K562 (cell line): Measurements from ENCODE around the gene ATF5. TPM values are rescaled to one million over a fixed set of nuclear protein-coding genes. Genes with fewer than 3 reads are reported as not detected.

ENCODE experiments used
- ATAC-seq: fragments of 200-7000 bp; cut with Tn5 transposase; 3 replicates; pipeline ENCODE4 v1.9.1; 2020; ENCODE audit warnings: moderate library complexity
- BruUV-seq: library from RNA; stranded (reverse); fragments of 400-500 nt; replicated peaks from 2 replicates; lab custom pipeline; 2021; lab: Mats Ljungman, UMichigan
- CTCF ChIA-PET: fragments of 300-600 bp; formaldehyde crosslinking; extraction: SDS; loops from one replicate; lab custom pipeline; 2021; ENCODE audit warnings: low intra/inter-chr PET ratio; lab: Yijun Ruan, JAX
- POLR2A ChIA-PET: fragments of 300-600, 350-650 bp; sonication (Branson Sonifier 250); formaldehyde crosslinking; extraction: SDS; loops from one replicate; lab custom pipeline; 2021; ENCODE audit warnings: antibody characterized with exemption, inconsistent platforms; lab: Yijun Ruan, JAX
- DNase-seq, 4 experiments: peaks; one replicate each; pipeline versions ENCODE4 v3.0.0 to v3.0.0-alpha.2; 2011 to 2018; ENCODE audit warnings: low spot score in 3 of 4, mixed read lengths in 3 of 4; ENCODE audit errors: extremely low read depth in 1 of 4
- FAIRE-seq: peaks from 2 replicates; lab custom pipeline; 2011; peaks lifted over from hg19 to GRCh38; lab: Jason Lieb, UNC
- H2AFZ ChIP-seq: 2 replicates; pipeline ENCODE4 v1.6.0; 2011; ENCODE audit warnings: low read depth, low read length, control low read depth, inconsistent platforms
- H3K27ac ChIP-seq: fragments of 200-600 bp; 3 replicates; pipeline ENCODE4 v1.8.0; 2011; ENCODE audit warnings: low read depth, mild to moderate bottlenecking, control low read depth, inconsistent platforms, low read length, moderate library complexity, mixed read lengths; ENCODE audit errors: extremely low read depth
- H3K27me3 ChIP-seq, 2 experiments: fragments of 300-600 bp in 1 of 2; 2 replicates in 1 of 2; 3 replicates in 1 of 2; pipeline versions ENCODE4 v1.6.0 to v1.8.0; 2011; ENCODE audit warnings: inconsistent platforms in 2 of 2, low read length in 2 of 2, mild to moderate bottlenecking in 1 of 2, mixed read lengths in 1 of 2, moderate library complexity in 1 of 2; ENCODE audit not compliant: control insufficient read depth in 2 of 2, insufficient read depth in 2 of 2
- H3K36me3 ChIP-seq: fragments of 300-600 bp; 3 replicates; pipeline ENCODE4 v1.8.0; 2011; ENCODE audit warnings: mild to moderate bottlenecking, low read length, inconsistent platforms; ENCODE audit not compliant: control insufficient read depth, insufficient read depth
- H3K4me1 ChIP-seq, 2 experiments: fragments of 200-600 bp in 1 of 2; replicated peaks in 1 of 2; 2 replicates in 1 of 2; 3 replicates in 1 of 2; pipeline versions ENCODE4 v1.5.1 to v1.8.0; 2011; ENCODE audit warnings: inconsistent platforms in 2 of 2, low read length in 2 of 2, mild to moderate bottlenecking in 1 of 2, mixed read lengths in 1 of 2, moderate library complexity in 1 of 2; ENCODE audit not compliant: control insufficient read depth in 2 of 2, insufficient read depth in 2 of 2
- H3K4me2 ChIP-seq: 2 replicates; pipeline ENCODE4 v1.6.1; 2011; ENCODE audit warnings: low read length, control low read depth, inconsistent platforms, mixed read lengths; ENCODE audit not compliant: insufficient read depth
- H3K4me3 ChIP-seq: fragments of 200-600 bp; sonication (generic), shearing (Covaris generic); 2 replicates; pipeline ENCODE4 v1.5.1; 2016; ENCODE audit warnings: control low read depth, inconsistent platforms
- H3K79me2 ChIP-seq: fragments of 200-600 bp; 3 replicates; pipeline ENCODE4 v1.8.0; 2011; ENCODE audit warnings: low read length, inconsistent platforms; ENCODE audit not compliant: control insufficient read depth, insufficient read depth
- H3K9ac ChIP-seq, 2 experiments: 2 replicates each; pipeline versions ENCODE4 v1.6.0 to v1.6.1; 2011; ENCODE audit warnings: low read depth in 2 of 2, low read length in 2 of 2, control low read depth in 1 of 2, inconsistent platforms in 1 of 2, mild to moderate bottlenecking in 1 of 2, mixed read lengths in 1 of 2; ENCODE audit not compliant: insufficient read depth in 1 of 2
- H3K9me1 ChIP-seq: one replicate; pipeline ENCODE4 v1.6.0; 2011; ENCODE audit warnings: inconsistent platforms, mild to moderate bottlenecking, low read length, moderate library complexity; ENCODE audit not compliant: control insufficient read depth, insufficient read depth
- H3K9me3 ChIP-seq: replicated peaks from 2 replicates; pipeline ENCODE4 v1.5.1; 2011; ENCODE audit warnings: low read depth, low read length, inconsistent platforms; ENCODE audit not compliant: control insufficient read depth, insufficient read depth
- H4K20me1 ChIP-seq: replicated peaks from 2 replicates; pipeline ENCODE4 v1.6.1; 2011; ENCODE audit warnings: low read length, inconsistent platforms, mixed read lengths; ENCODE audit not compliant: control insufficient read depth, insufficient read depth
- WGBS: fragments of 100-300 bp; shearing (Covaris generic); methylation state at CpG from one replicate; pipeline ENCODE4 v1.1.6; 2016; ENCODE audit warnings: low coverage, mixed read lengths; ENCODE audit not compliant: insufficient coverage; ENCODE audit errors: missing lambda C conversion rate; 5-methylcytosine and 5-hydroxymethylcytosine counted together
- in situ Hi-C: fragments of 300-500 bp; cut with MboI; formaldehyde crosslinking; loops from 4 replicates; pipeline ENCODE4 v1.15.0; 2018; ENCODE audit warnings: inconsistent platforms, mixed read lengths
- intact Hi-C: fragments of 100-400 bp; cut with micrococcal nuclease; formaldehyde crosslinking; loops from 2 replicates; pipeline ENCODE4 v1.14.2; 2022
- polyA plus RNA-seq, 8 experiments: library from polyadenylated mRNA; depleted of rRNA in 4 of 8; stranded (reverse) in 5 of 8; unstranded in 3 of 8; fragments of >200 nt; fragmentation: Nextera tagmentation in 2 of 8; fragmentation: Illumina TruSeq in 1 of 8; extraction: Ambion mirVana in 2 of 8; extraction: Trizol in 1 of 8; gene quantifications; 2 replicates each; pipeline versions ENCODE4 v1.2.1 to v1.2.3, GENCODE V29; 2011 to 2014; ENCODE audit warnings: inconsistent platforms in 1 of 8, missing spikeins in 1 of 8
- total RNA-seq, 7 experiments: library from RNA; depleted of rRNA in 6 of 7; stranded (reverse); fragments of >200 nt in 6 of 7; fragmentation: Illumina TruSeq in 2 of 7; extraction: Trizol in 2 of 7; gene quantifications; 2 replicates each; pipeline versions ENCODE4 v1.2.1 to v1.2.3, GENCODE V29; 2011 to 2021; ENCODE audit warnings: low replicate concordance in 1 of 7
- TF ChIP-seq, protein P1 (sequence below), 2 experiments: fragments of 450-650 bp in 1 of 2; sonication (generic) in 1 of 2; formaldehyde crosslinking in 1 of 2; IDR thresholded peaks; 2 replicates each; pipeline versions ENCODE4 v1.7.1 to v1.9.0; 2016 to 2022; ENCODE audit warnings: inconsistent platforms in 1 of 2, mild to moderate bottlenecking in 1 of 2, missing genetic modification reagents in 1 of 2

Gene ATF5
- total and polyA plus RNA-seq, 9 of the 15 experiments (the other 6 are each of a cell fraction or from before 2014, with no cell fraction given): 3.0 to 57.6 (median 11.1) TPM

DNA sequence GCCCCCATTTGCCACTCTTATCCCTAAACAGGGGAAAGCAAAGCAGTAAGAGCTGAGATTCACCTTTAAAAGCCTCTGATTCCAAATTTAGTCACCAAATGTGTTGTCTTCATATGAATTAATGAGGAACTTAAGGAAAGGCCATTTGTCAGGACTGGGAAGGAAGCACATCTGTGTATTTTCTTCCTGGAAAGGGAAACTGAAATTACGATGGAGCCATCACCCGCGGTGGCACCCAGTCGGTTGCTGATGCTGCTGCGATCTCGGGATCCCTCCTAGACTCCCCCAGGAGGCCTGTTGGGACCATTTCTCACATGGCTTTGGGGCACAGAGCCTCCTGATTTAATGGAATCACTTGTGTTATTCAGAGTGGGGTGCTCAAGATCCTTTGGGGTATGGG lies 24.9 kb upstream of the ATF5 start:
- DNase-seq: no peak
- WGBS: 36% methylated on average over 6 of the region's 6 CpGs
- Histone ChIP-seq H3K36me3 (peaks cover 28% of the 10 kb centered on the region; the same call in 1 of the 3 replicates), H3K4me1 (peaks cover 0 to 16% of the 10 kb centered on the region in 2 experiments; a peak in 3 of 5 replicates), H3K9me3 (no peaks in the 10 kb centered on the region), H3K27me3 (no peaks in the 10 kb centered on the region), H3K79me2 (no peaks in the 10 kb centered on the region; the same call in 2 of the 3 replicates), H3K9me1 (no peaks in the 10 kb centered on the region), H3K9ac (no peak overlapping the region), H3K27ac (no peak overlapping the region), H4K20me1 (peaks cover 6% of the 10 kb centered on the region), H3K4me3 (no peak overlapping the region), H3K4me2 (no peak overlapping the region)
- POLR2A ChIA-PET: interaction anchor here (1.2 kb wide), 1 partner anchor 9 kb away, joined by 4 read pairs; no protein-coding TSS in a partner anchor
- ATAC-seq: no peak
- no peak for FAIRE-seq
- CTCF ChIA-PET: no interaction called here
- in situ Hi-C loops: no loop called here
- intact Hi-C loops: no loop called here
- BruUV-seq: no TSS peak
- TF ChIP-seq, protein P1, sequence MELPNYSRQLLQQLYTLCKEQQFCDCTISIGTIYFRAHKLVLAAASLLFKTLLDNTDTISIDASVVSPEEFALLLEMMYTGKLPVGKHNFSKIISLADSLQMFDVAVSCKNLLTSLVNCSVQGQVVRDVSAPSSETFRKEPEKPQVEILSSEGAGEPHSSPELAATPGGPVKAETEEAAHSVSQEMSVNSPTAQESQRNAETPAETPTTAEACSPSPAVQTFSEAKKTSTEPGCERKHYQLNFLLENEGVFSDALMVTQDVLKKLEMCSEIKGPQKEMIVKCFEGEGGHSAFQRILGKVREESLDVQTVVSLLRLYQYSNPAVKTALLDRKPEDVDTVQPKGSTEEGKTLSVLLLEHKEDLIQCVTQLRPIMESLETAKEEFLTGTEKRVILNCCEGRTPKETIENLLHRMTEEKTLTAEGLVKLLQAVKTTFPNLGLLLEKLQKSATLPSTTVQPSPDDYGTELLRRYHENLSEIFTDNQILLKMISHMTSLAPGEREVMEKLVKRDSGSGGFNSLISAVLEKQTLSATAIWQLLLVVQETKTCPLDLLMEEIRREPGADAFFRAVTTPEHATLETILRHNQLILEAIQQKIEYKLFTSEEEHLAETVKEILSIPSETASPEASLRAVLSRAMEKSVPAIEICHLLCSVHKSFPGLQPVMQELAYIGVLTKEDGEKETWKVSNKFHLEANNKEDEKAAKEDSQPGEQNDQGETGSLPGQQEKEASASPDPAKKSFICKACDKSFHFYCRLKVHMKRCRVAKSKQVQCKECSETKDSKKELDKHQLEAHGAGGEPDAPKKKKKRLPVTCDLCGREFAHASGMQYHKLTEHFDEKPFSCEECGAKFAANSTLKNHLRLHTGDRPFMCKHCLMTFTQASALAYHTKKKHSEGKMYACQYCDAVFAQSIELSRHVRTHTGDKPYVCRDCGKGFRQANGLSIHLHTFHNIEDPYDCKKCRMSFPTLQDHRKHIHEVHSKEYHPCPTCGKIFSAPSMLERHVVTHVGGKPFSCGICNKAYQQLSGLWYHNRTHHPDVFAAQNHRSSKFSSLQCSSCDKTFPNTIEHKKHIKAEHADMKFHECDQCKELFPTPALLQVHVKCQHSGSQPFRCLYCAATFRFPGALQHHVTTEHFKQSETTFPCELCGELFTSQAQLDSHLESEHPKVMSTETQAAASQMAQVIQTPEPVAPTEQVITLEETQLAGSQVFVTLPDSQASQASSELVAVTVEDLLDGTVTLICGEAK (IDR thresholded peaks at IDR 0.05): no peak
- TF ChIP-seq, protein P1 (CRISPR knock-in tag; IDR thresholded peaks at IDR 0.05): no peak
- TF ChIP-seq, all 486 proteins: peak for 0
- H2AFZ ChIP-seq: no peak overlapping the region
